ENCODE results near the gene FRS2.

- TF ChIP-seq GATA3 (IDR thresholded peaks at IDR 0.05; ENCODE audit: low read depth, low read length) (no peak), GATA2 (IDR thresholded peaks at IDR 0.05; ENCODE audit: low read depth, low read length) (no peak)
Measured at GRCh38 chr12:69466867-69467266, 3.3 kb upstream of the FRS2 start.
